Astrocyte (in vitro differentiated cells and primary cell): ENCODE measurements around the gene CDC42BPG.

Experiments used
- EZH2 ChIP-seq: IDR thresholded peaks from 2 replicates; pipeline ENCODE4 v1.6.1; 2012; ENCODE audit warnings: mild to moderate bottlenecking, low read length, inconsistent platforms; ENCODE audit not compliant: insufficient read depth
- TF ChIP-seq, protein P1 (sequence below): IDR thresholded peaks from 2 replicates; pipeline ENCODE4 v1.5.1; 2011; ENCODE audit warnings: low read depth, mild to moderate bottlenecking, inconsistent platforms, low read length, moderate library complexity; ENCODE audit not compliant: insufficient read depth

DNA sequence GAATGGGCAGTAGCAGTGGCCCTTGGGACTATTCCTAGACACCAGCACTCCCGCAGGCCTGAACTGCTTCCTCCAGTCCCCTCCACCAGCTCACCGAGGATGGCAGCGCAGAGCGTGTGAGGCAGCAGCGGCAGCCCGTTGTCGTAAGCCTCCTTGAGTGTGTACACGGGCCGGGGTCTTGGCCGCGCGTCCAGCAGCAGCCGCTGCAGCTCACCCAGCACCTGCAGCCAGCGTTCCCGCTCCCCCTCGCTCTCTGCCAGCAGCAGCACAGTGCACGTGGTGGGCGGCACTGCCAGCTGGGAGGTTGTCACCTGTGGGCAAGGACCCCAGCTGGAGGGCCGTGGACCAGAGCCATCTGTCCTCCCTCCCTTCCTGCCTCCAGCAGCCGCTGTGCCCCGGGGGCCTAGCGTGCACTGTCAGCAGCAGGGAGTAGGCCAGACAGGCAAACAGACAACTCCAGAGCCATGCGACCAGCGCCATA is 13.0 kb downstream of the CDC42BPG start:
- TF ChIP-seq, protein P1, sequence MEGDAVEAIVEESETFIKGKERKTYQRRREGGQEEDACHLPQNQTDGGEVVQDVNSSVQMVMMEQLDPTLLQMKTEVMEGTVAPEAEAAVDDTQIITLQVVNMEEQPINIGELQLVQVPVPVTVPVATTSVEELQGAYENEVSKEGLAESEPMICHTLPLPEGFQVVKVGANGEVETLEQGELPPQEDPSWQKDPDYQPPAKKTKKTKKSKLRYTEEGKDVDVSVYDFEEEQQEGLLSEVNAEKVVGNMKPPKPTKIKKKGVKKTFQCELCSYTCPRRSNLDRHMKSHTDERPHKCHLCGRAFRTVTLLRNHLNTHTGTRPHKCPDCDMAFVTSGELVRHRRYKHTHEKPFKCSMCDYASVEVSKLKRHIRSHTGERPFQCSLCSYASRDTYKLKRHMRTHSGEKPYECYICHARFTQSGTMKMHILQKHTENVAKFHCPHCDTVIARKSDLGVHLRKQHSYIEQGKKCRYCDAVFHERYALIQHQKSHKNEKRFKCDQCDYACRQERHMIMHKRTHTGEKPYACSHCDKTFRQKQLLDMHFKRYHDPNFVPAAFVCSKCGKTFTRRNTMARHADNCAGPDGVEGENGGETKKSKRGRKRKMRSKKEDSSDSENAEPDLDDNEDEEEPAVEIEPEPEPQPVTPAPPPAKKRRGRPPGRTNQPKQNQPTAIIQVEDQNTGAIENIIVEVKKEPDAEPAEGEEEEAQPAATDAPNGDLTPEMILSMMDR, result no peak
- no peak for TF ChIP-seq EZH2
